COLO829 (cell line): ENCODE data around the gene PPM1L.

Source experiments
- DNase-seq: peaks from one replicate; pipeline ENCODE4 v3.0.0; 2012; ENCODE audit warnings: low spot score

The PPM1L gene

GRCh38 chr3:161042023-161042501, 286.0 kb downstream of the PPM1L start:
- no peak for DNase-seq

GRCh38 chr3:161043336-161044035, 287.5 kb downstream of the PPM1L start:
- DNase-seq: no peak

GRCh38 chr3:161049683-161050248, 293.7 kb downstream of the PPM1L start:
- DNase-seq: no peak

- no peak for DNase-seq
These were observed 294.9 kb downstream of the PPM1L start for GRCh38 chr3:161050935-161051334.

- no peak for DNase-seq
These were observed 295.8 kb downstream of the PPM1L start for GRCh38 chr3:161051856-161052255.

GRCh38 chr3:161054860-161055604, 299.0 kb downstream of the PPM1L start:
- no peak for DNase-seq

GRCh38 chr3:161064413-161064812, 308.4 kb downstream of the PPM1L start:
- no peak for DNase-seq

- DNase-seq: no peak
These were observed 310.9 kb downstream of the PPM1L start for GRCh38 chr3:161066930-161067329.

GRCh38 chr3:161067335-161067734, 311.3 kb downstream of the PPM1L start:
- no peak for DNase-seq

- DNase-seq: peak; percentile 29
These were observed 313.6 kb downstream of the PPM1L start for GRCh38 chr3:161069511-161070251.

- no peak for DNase-seq
These were observed 314.4 kb downstream of the PPM1L start for GRCh38 chr3:161070252-161070930.

- DNase-seq: no peak
These were observed 315.1 kb downstream of the PPM1L start for GRCh38 chr3:161070980-161071663.

GRCh38 chr3:161072211-161072621, 316.2 kb downstream of the PPM1L start:
- DNase-seq: no peak

GRCh38 chr3:161072751-161073150, 316.7 kb downstream of the PPM1L start:
- no peak for DNase-seq

GRCh38 chr3:161073181-161073580, 317.1 kb downstream of the PPM1L start:
- DNase-seq: no peak

- DNase-seq: no peak
These were observed 325.6 kb downstream of the PPM1L start for GRCh38 chr3:161081633-161082032.

GRCh38 chr3:161082063-161082462, 326.0 kb downstream of the PPM1L start:
- no peak for DNase-seq

GRCh38 chr3:161083131-161083530, 327.1 kb downstream of the PPM1L start:
- no peak for DNase-seq

GRCh38 chr3:161084277-161084676, 328.2 kb downstream of the PPM1L start:
- no peak for DNase-seq

GRCh38 chr3:161093895-161094294, 337.9 kb downstream of the PPM1L start:
- no peak for DNase-seq

GRCh38 chr3:161096771-161097367, 340.8 kb downstream of the PPM1L start:
- DNase-seq: no peak
